Measurements from ENCODE around the gene NAALADL1. TPM values are rescaled to one million over a fixed set of nuclear protein-coding genes. Genes with fewer than 3 reads are reported as not detected.

The NAALADL1 gene
- total RNA-seq, 1 experiment from 2014 or later = not detected

- no peak overlapping the region for H2AFZ ChIP-seq (ENCODE audit: low read depth, low read length, poor library complexity, severe bottlenecking)
- H3K4me2 ChIP-seq (ENCODE audit: low read length) = no peak overlapping the region
- ATAC-seq = no peak
- ChIA-PET CTCF (interaction anchor here (1.0 to 1.3 kb wide), 2 partner anchors 11 to 14 kb away, joined by 3 read pairs; partner anchors contain the start of genes FAU and MRPL49), POLR2A (no interaction called here), RAD21 (ENCODE audit: low non-redundant PET in 1 of 2, low total read pairs in 2 of 2, uncharacterized antibody in 2 of 2, unreplicated experiment in 2 of 2) (no interaction called here)
- no peak overlapping the region for H3K9ac ChIP-seq (ENCODE audit: low read length)
- H3K27ac ChIP-seq (ENCODE audit: low read depth, low read length) = no peak overlapping the region
- no peaks in the 10 kb centered on the region for H3K36me3 ChIP-seq (ENCODE audit: control insufficient read depth in 1 of 2, insufficient read depth in 2 of 2, low read length in 2 of 2)
- no peaks in the 10 kb centered on the region for H3K9me3 ChIP-seq (ENCODE audit: control insufficient read depth in 1 of 2, insufficient read depth in 1 of 2, low read depth in 1 of 2, low read length in 2 of 2)
- DNase-seq (ENCODE audit: low read depth, low spot score) = no peak
- H3K27me3 ChIP-seq (ENCODE audit: insufficient read depth, low read length) = no peaks in the 10 kb centered on the region
- no TSS peak for BruUV-seq (replicated peaks)
- H3K9me2 ChIP-seq (ENCODE audit: insufficient read depth) = no peaks in the 10 kb centered on the region
- no peak overlapping the region for H3K4me3 ChIP-seq (replicated peaks in 1 of 2; ENCODE audit: low read depth in 1 of 2, low read length in 2 of 2)
- intact Hi-C loops (cut with micrococcal nuclease) = no loop called here
- TF ChIP-seq CEBPB (IDR thresholded peaks at IDR 0.05; ENCODE audit: low read depth) (no peak), YY1 (IDR thresholded peaks at IDR 0.05; ENCODE audit: extremely low read depth, insufficient replicate concordance, low read depth, low read length) (no peak), POLR2A (IDR thresholded peaks at IDR 0.05; ENCODE audit: borderline replicate concordance, extremely low read depth, insufficient read depth, insufficient read length) (no peak), ZBTB33 (IDR thresholded peaks at IDR 0.05; ENCODE audit: extremely low read depth, insufficient replicate concordance, low read length) (no peak), ELF1 (IDR thresholded peaks at IDR 0.05; ENCODE audit: borderline replicate concordance, low read depth) (no peak), ATF3 (IDR thresholded peaks at IDR 0.05) (no peak), FOSL1 (IDR thresholded peaks at IDR 0.05; ENCODE audit: low read depth) (no peak), JUND (IDR thresholded peaks at IDR 0.05) (no peak), TCF7L2 (IDR thresholded peaks at IDR 0.05; ENCODE audit: borderline replicate concordance, extremely low read depth, insufficient read depth, insufficient read length) (no peak), SRF (IDR thresholded peaks at IDR 0.05; ENCODE audit: low read depth) (no peak), MAX (IDR thresholded peaks at IDR 0.05) (no peak), SIN3A (IDR thresholded peaks at IDR 0.05; ENCODE audit: low read depth) (no peak)
- peaks cover 11 to 24% of the 10 kb centered on the region in 2 experiments for H3K4me1 ChIP-seq (ENCODE audit: control insufficient read depth in 1 of 2, insufficient read depth in 2 of 2, low read length in 2 of 2)
- peaks cover 12% of the 10 kb centered on the region; the same call in 1 of the 2 replicates for H3K79me2 ChIP-seq (ENCODE audit: insufficient read depth, low read length)
- no peaks in the 10 kb centered on the region for H4K20me1 ChIP-seq (ENCODE audit: insufficient read depth)
Measured at GRCh38 chr11:65107751-65108468, 49.6 kb upstream of the NAALADL1 start.
